Stimulated activated CD4-positive, alpha-beta T cell treated with anti-CD3 and anti-CD28 coated beads, TNF-alpha, amount 100 ng/mL, for 4 hours (primary cell): ENCODE measurements around the gene KCTD16.

ENCODE experiments used
- DNase-seq, 3 experiments: peaks; one replicate each; pipeline ENCODE4 v3.0.0-alpha.2; 2020; ENCODE audit warnings: low read depth in 3 of 3

KCTD16 gene

GRCh38 chr5:144166696-144167095 lies 4.0 kb upstream of the KCTD16 start:
- no peak for DNase-seq

GRCh38 chr5:144167998-144168397 lies 2.7 kb upstream of the KCTD16 start:
- no peak for DNase-seq

GRCh38 chr5:144169904-144170275 lies 783 bp upstream of the KCTD16 start:
- DNase-seq, result no peak

GRCh38 chr5:144173766-144174165 lies 3.1 kb downstream of the KCTD16 start:
- no peak for DNase-seq

GRCh38 chr5:144177548-144177947 lies 6.9 kb downstream of the KCTD16 start:
- no peak for DNase-seq

- DNase-seq, result no peak
Observed at GRCh38 chr5:144179226-144179625, 8.6 kb downstream of the KCTD16 start.

- DNase-seq, result no peak
Observed at GRCh38 chr5:144183254-144183889, 12.7 kb downstream of the KCTD16 start.

- DNase-seq, result peak in 2 of 3 experiments; percentile 53 to 65
Observed at GRCh38 chr5:144187699-144188294, 17.1 kb downstream of the KCTD16 start.

- DNase-seq, result peak; percentile 30 to 75 (median 63)
Observed at GRCh38 chr5:144189800-144190429, 19.2 kb downstream of the KCTD16 start.

GRCh38 chr5:144191531-144191930 lies 20.9 kb downstream of the KCTD16 start:
- DNase-seq, result no peak

- peak in 1 of 3 experiments; percentile 13 for DNase-seq
Observed at GRCh38 chr5:144191998-144192397, 21.3 kb downstream of the KCTD16 start.

GRCh38 chr5:144192661-144193060 lies 22.0 kb downstream of the KCTD16 start:
- no peak for DNase-seq

GRCh38 chr5:144194144-144194543 lies 23.5 kb downstream of the KCTD16 start:
- DNase-seq, result no peak

GRCh38 chr5:144195448-144195847 lies 24.8 kb downstream of the KCTD16 start:
- no peak for DNase-seq

- no peak for DNase-seq
Observed at GRCh38 chr5:144196612-144197011, 25.9 kb downstream of the KCTD16 start.

GRCh38 chr5:144198386-144198785 lies 27.7 kb downstream of the KCTD16 start:
- no peak for DNase-seq

GRCh38 chr5:144201588-144201987 lies 30.9 kb downstream of the KCTD16 start:
- no peak for DNase-seq

GRCh38 chr5:144202072-144202471 lies 31.4 kb downstream of the KCTD16 start:
- no peak for DNase-seq

- DNase-seq, result no peak
Observed at GRCh38 chr5:144202726-144203125, 32.1 kb downstream of the KCTD16 start.

GRCh38 chr5:144203750-144204596 lies 33.3 kb downstream of the KCTD16 start:
- no peak for DNase-seq

GRCh38 chr5:144205141-144205551 lies 34.5 kb downstream of the KCTD16 start:
- no peak for DNase-seq

GRCh38 chr5:144206141-144206540 lies 35.5 kb downstream of the KCTD16 start:
- no peak for DNase-seq
